ENCODE data around the gene FAM13A. TPM values are rescaled to one million over a fixed set of nuclear protein-coding genes. Genes with fewer than 3 reads are reported as not detected.

Gene FAM13A
- total and polyA plus RNA-seq, 2 of the 8 experiments (the other 6 are each of a cell fraction or from before 2014, with no cell fraction given) = 7.1 to 16.5 TPM

- Histone ChIP-seq H3K79me1 (ENCODE audit: low read depth, low read length) (no peaks in the 10 kb centered on the region; the same call in 1 of the 2 replicates), H3K4ac (replicated peaks; ENCODE audit: insufficient read length, low read depth, low read length) (no peak overlapping the region), H4K20me1 (replicated peaks in 1 of 2; ENCODE audit: control insufficient read depth in 1 of 2, insufficient read depth in 2 of 2, low read length in 2 of 2) (no peaks in the 10 kb centered on the region), H3K79me2 (ENCODE audit: control insufficient read depth in 1 of 2, insufficient read depth in 2 of 2, low read length in 2 of 2) (no peaks in the 10 kb centered on the region), H4K91ac (replicated peaks; ENCODE audit: insufficient read length, low read length) (no peak overlapping the region), H3K4me3 (ENCODE audit: extremely low read depth in 1 of 4, insufficient read depth in 2 of 4, low read depth in 3 of 4, low read length in 4 of 4) (no peak overlapping the region), H4K5ac (ENCODE audit: insufficient read length, low read depth, low read length) (no peak overlapping the region), H3K18ac (ENCODE audit: extremely low read depth, low read length) (no peak overlapping the region), H3K36me3 (ENCODE audit: control insufficient read depth in 2 of 4, insufficient read depth in 4 of 4, low read length in 3 of 4) (peaks cover 0 to 8% (median 2%) of the 10 kb centered on the region in 4 experiments; a peak in 3 of 8 replicates), H2AK5ac (ENCODE audit: low read depth, low read length) (no peak overlapping the region), H3K4me2 (ENCODE audit: insufficient read depth in 1 of 2, low read depth in 2 of 2, low read length in 2 of 2) (no peak overlapping the region), H2BK15ac (ENCODE audit: low read length) (no peak overlapping the region), H3K4me1 (replicated peaks in 1 of 4; ENCODE audit: control insufficient read depth in 3 of 4, insufficient read depth in 4 of 4, low read length in 3 of 4) (peaks cover 0 to 4% (median 0%) of the 10 kb centered on the region in 4 experiments; a peak in 2 of 7 replicates), H3K27ac (ENCODE audit: low read depth, low read length) (no peak overlapping the region), H2BK12ac (ENCODE audit: low read depth, low read length) (no peak overlapping the region), H3K23ac (ENCODE audit: insufficient read length) (no peak overlapping the region), H3K23me2 (ENCODE audit: low read depth, low read length) (no peaks in the 10 kb centered on the region), H4K8ac (ENCODE audit: extremely low read depth, insufficient read depth, low read length) (no peak overlapping the region), H3K56ac (replicated peaks; ENCODE audit: insufficient read length, low read depth, low read length) (no peak overlapping the region), H3K9me3 (ENCODE audit: insufficient read depth in 2 of 2, low read depth in 1 of 2, low read length in 1 of 2) (no peaks in the 10 kb centered on the region), H2AFZ (ENCODE audit: low read length) (no peak overlapping the region), H3K9ac (replicated peaks in 1 of 4; ENCODE audit: extremely low read depth in 1 of 4, low read depth in 3 of 4, low read length in 3 of 4) (no peak overlapping the region), H3K14ac (ENCODE audit: insufficient read length) (no peak overlapping the region), H3K27me3 (replicated peaks in 1 of 4; ENCODE audit: control insufficient read depth in 3 of 4, extremely low read depth in 1 of 4, insufficient read depth in 3 of 4, low read length in 3 of 4) (no peaks in the 10 kb centered on the region), H2BK5ac (ENCODE audit: low read depth, low read length) (no peak overlapping the region), H2BK20ac (ENCODE audit: low read length) (no peak overlapping the region), H2BK120ac (replicated peaks; ENCODE audit: low read depth, low read length) (no peak overlapping the region)
- 95% methylated on average over 1 of the region's 1 CpG; no CpG with 5 or more reads in 1 of the 2 experiments for WGBS, 2 experiments (ENCODE audit: extremely low coverage in 1 of 2, insufficient coverage in 1 of 2, insufficient read length in 1 of 2, insufficient replicate concordance in 2 of 2, low coverage in 1 of 2, low lambda C conversion rate in 2 of 2, missing lambda C conversion rate in 1 of 2)
- DNase-seq (ENCODE audit: low read depth in 1 of 2, low spot score in 2 of 2) = no peak
- ChIA-PET POLR2A (ENCODE audit: partially characterized antibody) (no interaction called here), CTCF (ENCODE audit: partially characterized antibody) (interaction anchor here (5.4 kb wide), 1 partner anchor 83 kb away, joined by 32 read pairs; no protein-coding TSS in a partner anchor)
- FAIRE-seq = no peak
- TF ChIP-seq CBX8 (IDR thresholded peaks at IDR 0.05; ENCODE audit: borderline replicate concordance, low read depth, low read length) = no peak
- no peak for TF ChIP-seq SRF (IDR thresholded peaks at IDR 0.05; ENCODE audit: low read depth, low read length)
- no peak for TF ChIP-seq KDM5A (IDR thresholded peaks at IDR 0.05; ENCODE audit: low read length)
- TF ChIP-seq SIN3A (conservative IDR thresholded peaks at IDR 0.05 in 1 of 2, IDR thresholded peaks at IDR 0.05 in 1 of 2; ENCODE audit: low read depth in 1 of 2, low read length in 2 of 2) = no peak
- no peak for TF ChIP-seq SP4 (IDR thresholded peaks at IDR 0.05; ENCODE audit: low read length)
- TF ChIP-seq USF2 (IDR thresholded peaks at IDR 0.05; ENCODE audit: low read length) = no peak
These were observed 268.6 kb downstream of the FAM13A start for GRCh38 chr4:88788424-88788823.

Data from H1 (cell line).